Endothelial cell of umbilical vein (primary cell): ENCODE results near the gene PTCH1. TPM values are rescaled to one million over a fixed set of nuclear protein-coding genes. Genes with fewer than 3 reads are reported as not detected.

Experiments used
- BruUV-seq: library from RNA; stranded (reverse); fragments of 400-500 nt; replicated peaks from 2 replicates; lab custom pipeline; 2021; lab: Mats Ljungman, UMichigan
- CTCF ChIA-PET: fragments of 300-600, 350-600 bp; sonication (Branson Sonifier 250); formaldehyde crosslinking; loops from one replicate; lab custom pipeline; 2021; ENCODE audit warnings: antibody characterized with exemption, inconsistent platforms; lab: Charles Lee
- POLR2A ChIA-PET: fragments of 300-600, 350-600 bp; sonication (Branson Sonifier 250); formaldehyde crosslinking; loops from one replicate; lab custom pipeline; 2021; ENCODE audit warnings: antibody characterized with exemption, inconsistent platforms; lab: Charles Lee
- DNase-seq: peaks from one replicate; pipeline ENCODE4 v3.0.0-alpha.2; 2011; ENCODE audit warnings: low read depth, low spot score
- FAIRE-seq: peaks from 2 replicates; lab custom pipeline; 2011; peaks lifted over from hg19 to GRCh38; lab: Jason Lieb, UNC
- H2AFZ ChIP-seq: 2 replicates; pipeline ENCODE4 v1.6.0; 2012; ENCODE audit warnings: low read depth, low read length, control low read depth, inconsistent platforms
- H3K27ac ChIP-seq: 2 replicates; pipeline ENCODE4 v1.5.1; 2011; ENCODE audit warnings: low read depth, mild to moderate bottlenecking, control low read depth, low read length, moderate library complexity; ENCODE audit not compliant: insufficient read depth
- H3K27me3 ChIP-seq, 2 experiments: 2 replicates each; pipeline versions ENCODE4 v1.6.0 to v1.6.1; 2011; ENCODE audit warnings: low read length in 2 of 2, mixed read lengths in 1 of 2; ENCODE audit not compliant: control insufficient read depth in 2 of 2, insufficient read depth in 2 of 2
- H3K36me3 ChIP-seq, 2 experiments: 2 replicates in 1 of 2; 3 replicates in 1 of 2; pipeline ENCODE4 v1.5.1; 2011; ENCODE audit warnings: low read length in 2 of 2, mild to moderate bottlenecking in 1 of 2, moderate library complexity in 1 of 2; ENCODE audit not compliant: control insufficient read depth in 2 of 2, insufficient read depth in 2 of 2; ENCODE audit errors: extremely low read depth in 1 of 2
- H3K4me1 ChIP-seq: 3 replicates; pipeline ENCODE4 v1.5.1; 2011; ENCODE audit warnings: mild to moderate bottlenecking, low read length; ENCODE audit not compliant: control insufficient read depth, insufficient read depth; ENCODE audit errors: extremely low read depth
- H3K4me2 ChIP-seq: 2 replicates; pipeline ENCODE4 v1.6.1; 2011; ENCODE audit warnings: low read length, control low read depth, mixed read lengths; ENCODE audit not compliant: insufficient read depth
- H3K4me3 ChIP-seq, 3 experiments: fragments of 200-600 bp in 1 of 3; sonication (generic), shearing (Covaris generic) in 1 of 3; replicated peaks in 1 of 3; 2 replicates each; pipeline ENCODE4 v1.5.1; 2011 to 2016; ENCODE audit warnings: control low read depth in 3 of 3, low read length in 3 of 3, mild to moderate bottlenecking in 2 of 3, inconsistent platforms in 1 of 3, low read depth in 1 of 3, moderate library complexity in 1 of 3; ENCODE audit not compliant: insufficient read depth in 1 of 3
- H3K79me2 ChIP-seq: 2 replicates; pipeline ENCODE4 v1.6.0; 2012; ENCODE audit warnings: low read length, inconsistent platforms; ENCODE audit not compliant: control insufficient read depth, insufficient read depth
- H3K9ac ChIP-seq: replicated peaks from 2 replicates; pipeline ENCODE3; 2011; ENCODE audit warnings: low read length, control low read depth; ENCODE audit not compliant: insufficient read depth; ENCODE audit errors: extremely low read depth
- H3K9me1 ChIP-seq: replicated peaks from 3 replicates; pipeline ENCODE4 v1.6.0; 2011; ENCODE audit warnings: mild to moderate bottlenecking, low read length; ENCODE audit not compliant: control insufficient read depth, insufficient read depth; ENCODE audit errors: extremely low read depth
- H3K9me3 ChIP-seq: replicated peaks from 2 replicates; pipeline ENCODE4 v1.5.1; 2012; ENCODE audit warnings: low read length, inconsistent platforms; ENCODE audit not compliant: control insufficient read depth, insufficient read depth
- H4K20me1 ChIP-seq: replicated peaks from 2 replicates; pipeline ENCODE3; 2011; ENCODE audit warnings: mild to moderate bottlenecking, low read length; ENCODE audit not compliant: control insufficient read depth, insufficient read depth; ENCODE audit errors: extremely low read depth
- CTCF ChIP-seq, 2 donors: IDR thresholded peaks; 1 replicate in 1 of 2; 2 replicates in 1 of 2; pipeline ENCODE4 v1.5.1; 2011; ENCODE audit warnings: low read length in 2 of 2, mild to moderate bottlenecking in 2 of 2, moderate library complexity in 2 of 2, control low read depth in 1 of 2, inconsistent platforms in 1 of 2, low read depth in 1 of 2; ENCODE audit not compliant: insufficient read depth in 1 of 2; ENCODE audit errors: extremely low read depth in 1 of 2
- EZH2 ChIP-seq: IDR thresholded peaks from 2 replicates; pipeline ENCODE4 v1.6.1; 2012; ENCODE audit warnings: borderline replicate concordance, low read depth, mild to moderate bottlenecking, moderate library complexity, low read length, inconsistent platforms; ENCODE audit not compliant: severe bottlenecking
- FOS ChIP-seq: IDR thresholded peaks from 2 replicates; pipeline ENCODE4 v1.6.1; 2011; ENCODE audit warnings: mild to moderate bottlenecking, low read length, moderate library complexity, borderline replicate concordance; ENCODE audit not compliant: insufficient read depth
- GATA2 ChIP-seq: IDR thresholded peaks from 2 replicates; pipeline ENCODE4 v1.7.0; 2011; ENCODE audit warnings: low read depth, mild to moderate bottlenecking, moderate library complexity, mixed read lengths, low read length; ENCODE audit not compliant: insufficient read length, insufficient read depth
- JUN ChIP-seq: IDR thresholded peaks from 2 replicates; pipeline ENCODE4 v1.6.1; 2011; ENCODE audit warnings: borderline replicate concordance, low read depth; ENCODE audit not compliant: insufficient read length, insufficient read depth
- MAX ChIP-seq: IDR thresholded peaks from 2 replicates; pipeline ENCODE4 v1.6.1; 2011; ENCODE audit not compliant: insufficient read depth, insufficient read length
- MYC ChIP-seq: IDR thresholded peaks from one replicate; pipeline ENCODE4 v1.6.1; 2011; ENCODE audit warnings: mild to moderate bottlenecking, low read depth, low read length
- POLR2A ChIP-seq: IDR thresholded peaks from 2 replicates; pipeline ENCODE4 v1.6.1; 2012; ENCODE audit warnings: low read depth, mild to moderate bottlenecking, control low read depth, low read length
- POLR2AphosphoS5 ChIP-seq: IDR thresholded peaks from 2 replicates; pipeline ENCODE4 v1.6.1; 2012; ENCODE audit warnings: low read depth, mild to moderate bottlenecking, control low read depth, low read length, moderate library complexity; ENCODE audit not compliant: insufficient read depth
- dilution Hi-C: fragments of 300-500 bp; cut with MboI; formaldehyde crosslinking; loops from one replicate; pipeline ENCODE4 v1.15.0; 2019; ENCODE audit warnings: low sequenced_read_pairs; ENCODE audit not compliant: extremely low pct_ligation_motif_present
- intact Hi-C: fragments of 100-400 bp; cut with micrococcal nuclease; formaldehyde crosslinking; loops from one replicate; pipeline ENCODE4 v1.10.0; 2022
- polyA plus RNA-seq, 4 experiments: library from polyadenylated mRNA; depleted of rRNA in 3 of 4; stranded (reverse) in 3 of 4; unstranded in 1 of 4; fragments of >200 nt; gene quantifications; 2 replicates each; pipeline versions ENCODE4 v1.2.1 to v1.2.3, GENCODE V29; 2011 to 2012; ENCODE audit warnings: missing spikeins in 1 of 4
- total RNA-seq: library from RNA; stranded (reverse); gene quantifications from 2 replicates; pipeline ENCODE4 v1.2.3, GENCODE V29; 2021

PTCH1 gene
- total and polyA plus RNA-seq, 2 donors (not counting 3 experiments of a cell fraction or from before 2014, with no cell fraction given) = 3.9 to 12.1 TPM

- Histone ChIP-seq H3K4me1 (no peaks in the 10 kb centered on the region), H3K79me2 (no peaks in the 10 kb centered on the region), H3K4me3 (no peak overlapping the region), H3K27me3 (no peaks in the 10 kb centered on the region), H2AFZ (no peak overlapping the region), H3K36me3 (peaks cover 2 to 9% of the 10 kb centered on the region in 2 experiments), H3K9me3 (no peaks in the 10 kb centered on the region), H3K4me2 (no peak overlapping the region), H3K9me1 (no peaks in the 10 kb centered on the region), H4K20me1 (no peaks in the 10 kb centered on the region), H3K9ac (no peak overlapping the region), H3K27ac (no peak overlapping the region)
- ChIA-PET CTCF (no interaction called here), POLR2A (no interaction called here)
- dilution Hi-C loops (no loop called here), intact Hi-C loops (no loop called here)
- FAIRE-seq (no peak), DNase-seq (no peak)
- no TSS peak for BruUV-seq
- TF ChIP-seq POLR2AphosphoS5 = no peak
- no peak for TF ChIP-seq POLR2A
- no peak for TF ChIP-seq CTCF (IDR thresholded peaks at IDR 0.05; ENCODE audit: extremely low read depth in 1 of 2, insufficient read depth in 1 of 2, low read depth in 1 of 2, low read length in 2 of 2)
- no peak for TF ChIP-seq GATA2
- TF ChIP-seq MYC = no peak
- no peak for TF ChIP-seq FOS
- no peak for TF ChIP-seq EZH2
- TF ChIP-seq MAX = no peak
- no peak for TF ChIP-seq JUN
Measured at GRCh38 chr9:95446984-95447383, 69.8 kb downstream of the PTCH1 start.
